K562 (cell line): Measurements from ENCODE around the gene OSBP2.

ENCODE experiments used
- SP1 ChIP-seq: sonication (generic); formaldehyde crosslinking; IDR thresholded peaks from 2 replicates; pipeline ENCODE4 v1.8.1; 2022; ENCODE audit warnings: mild to moderate bottlenecking, missing genetic modification reagents
- STAT5B ChIP-seq: fragments of 250-450 bp; sonication (Bioruptor Pico); IDR thresholded peaks from 2 replicates; pipeline ENCODE4 v1.8.0; 2021; ENCODE audit warnings: mild to moderate bottlenecking, inconsistent platforms
- ZNF133 ChIP-seq: fragments of 250-450 bp; sonication (Bioruptor Pico); IDR thresholded peaks from 2 replicates; pipeline ENCODE4 v1.4.0; 2020; ENCODE audit warnings: mild to moderate bottlenecking

- TF ChIP-seq SP1 (CRISPR knock-in tag) (no peak), STAT5B (CRISPR knock-in tag) (no peak), ZNF133 (CRISPR knock-in tag) (no peak)
These were observed 211.1 kb downstream of the OSBP2 start for GRCh38 chr22:30905696-30906341.
